22Rv1 (cell line): Measurements from ENCODE around the gene CLMN.
A peak's percentile ranks its signal among the peaks of the same experiment; 100 is the strongest.

Experiments used
- H3K27ac ChIP-seq: fragments of 450-650 bp; 2 replicates; pipeline ENCODE4 v1.5.1; 2017
- CTCF ChIP-seq: fragments of 450-650 bp; IDR thresholded peaks from 2 replicates; pipeline ENCODE4 v1.5.1; 2017; ENCODE audit warnings: mild to moderate bottlenecking
- ZFX ChIP-seq: fragments of 450-650 bp; IDR thresholded peaks from 2 replicates; pipeline ENCODE4 v1.6.1; 2017; ENCODE audit warnings: antibody characterized with exemption, borderline replicate concordance

CLMN gene

GRCh38 chr14:95252219-95252618, 67.5 kb downstream of the CLMN start:
- no peak overlapping the region for H3K27ac ChIP-seq
- TF ChIP-seq ZFX, result no peak
- no peak for TF ChIP-seq CTCF

DNA sequence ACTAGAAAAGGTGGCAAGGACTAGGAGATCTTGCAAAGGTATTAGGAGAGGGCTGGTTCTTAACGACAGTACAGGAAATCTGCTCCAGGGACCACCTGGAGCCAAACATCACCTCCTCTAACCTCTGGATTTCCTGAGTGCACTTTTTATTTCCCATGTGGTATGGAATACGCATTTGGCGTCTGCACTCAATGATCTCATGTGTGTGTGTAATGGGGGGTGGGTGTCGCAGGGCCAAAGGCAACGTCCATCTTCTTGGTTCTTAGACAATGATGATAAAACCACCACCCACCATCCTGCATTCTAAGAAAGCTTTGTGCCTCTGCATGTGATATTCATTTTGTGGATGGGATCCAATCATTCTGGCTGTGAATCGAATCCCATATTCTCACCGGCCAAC, 68.8 kb downstream of the CLMN start:
- TF ChIP-seq CTCF (no peak), ZFX (no peak)
- H3K27ac ChIP-seq, result no peak overlapping the region

- H3K27ac ChIP-seq, result peak overlapping the region; percentile 39; the same call in 1 of the 2 replicates
- no peak for TF ChIP-seq ZFX
- TF ChIP-seq CTCF, result no peak
Measured at GRCh38 chr14:95250140-95250769, 69.5 kb downstream of the CLMN start.

DNA sequence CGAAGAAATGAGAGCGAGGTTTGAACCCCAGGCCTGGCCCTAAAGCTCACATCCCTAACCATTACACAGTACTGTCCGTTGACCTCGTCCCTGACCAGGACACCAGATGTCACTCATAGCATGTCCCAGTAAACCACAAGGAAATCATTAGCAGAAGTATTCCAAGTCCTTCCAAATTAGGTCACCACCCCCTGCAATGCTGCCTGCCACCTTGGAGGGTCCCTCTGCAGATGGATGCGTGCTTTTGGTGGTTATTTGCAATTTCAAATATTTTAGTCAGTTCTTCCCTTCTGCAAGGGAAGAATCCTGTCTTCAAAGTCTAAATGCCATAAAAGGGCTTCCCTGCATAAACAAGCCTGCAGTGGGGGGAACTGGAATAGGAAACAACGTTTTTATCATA, 71.3 kb downstream of the CLMN start:
- no peak overlapping the region for H3K27ac ChIP-seq
- no peak for TF ChIP-seq CTCF
- TF ChIP-seq ZFX, result no peak

GRCh38 chr14:95246870-95247269, 72.8 kb downstream of the CLMN start:
- TF ChIP-seq ZFX, result no peak
- TF ChIP-seq CTCF, result no peak
- no peak overlapping the region for H3K27ac ChIP-seq

- no peak for TF ChIP-seq CTCF
- TF ChIP-seq ZFX, result no peak
- no peak overlapping the region for H3K27ac ChIP-seq
Measured at GRCh38 chr14:95245334-95245733, 74.4 kb downstream of the CLMN start.

- H3K27ac ChIP-seq, result no peak overlapping the region
- TF ChIP-seq CTCF (no peak), ZFX (no peak)
Measured at GRCh38 chr14:95244587-95244986, 75.1 kb downstream of the CLMN start.
